ENCODE data around the gene SDE2.

Gene SDE2

GRCh38 chr1:225944951-225945350 is 54.2 kb downstream of the SDE2 start:
- TF ChIP-seq GATA2 (IDR thresholded peaks at IDR 0.05; ENCODE audit: low read depth, low read length), result no peak
- TF ChIP-seq GATA3 (IDR thresholded peaks at IDR 0.05; ENCODE audit: low read depth, low read length), result no peak

GRCh38 chr1:225944387-225944786 is 54.8 kb downstream of the SDE2 start:
- no peak for TF ChIP-seq GATA3 (IDR thresholded peaks at IDR 0.05; ENCODE audit: low read depth, low read length)
- TF ChIP-seq GATA2 (IDR thresholded peaks at IDR 0.05; ENCODE audit: low read depth, low read length), result no peak

- TF ChIP-seq GATA3 (IDR thresholded peaks at IDR 0.05; ENCODE audit: low read depth, low read length) (no peak), GATA2 (IDR thresholded peaks at IDR 0.05; ENCODE audit: low read depth, low read length) (no peak)
These were observed 55.6 kb downstream of the SDE2 start for GRCh38 chr1:225943582-225943981.

GRCh38 chr1:225942574-225942973 is 56.6 kb downstream of the SDE2 start:
- TF ChIP-seq GATA2 (IDR thresholded peaks at IDR 0.05; ENCODE audit: low read depth, low read length), result no peak
- TF ChIP-seq GATA3 (IDR thresholded peaks at IDR 0.05; ENCODE audit: low read depth, low read length), result no peak

- no peak for TF ChIP-seq GATA3 (IDR thresholded peaks at IDR 0.05; ENCODE audit: low read depth, low read length)
- TF ChIP-seq GATA2 (IDR thresholded peaks at IDR 0.05; ENCODE audit: low read depth, low read length), result no peak
These were observed 57.3 kb downstream of the SDE2 start for GRCh38 chr1:225941942-225942222.

- no peak for TF ChIP-seq GATA3 (IDR thresholded peaks at IDR 0.05; ENCODE audit: low read depth, low read length)
- TF ChIP-seq GATA2 (IDR thresholded peaks at IDR 0.05; ENCODE audit: low read depth, low read length), result no peak
These were observed 57.8 kb downstream of the SDE2 start, which contains the start of gene LEFTY2 for GRCh38 chr1:225941187-225941941. TSS of gene LEFTY2 (minus strand) at chr1:225941220. CDS start at chr1:225941140, 80 bp downstream.

GRCh38 chr1:225940385-225941151 is 58.6 kb downstream of the SDE2 start:
- TF ChIP-seq GATA3 (IDR thresholded peaks at IDR 0.05; ENCODE audit: low read depth, low read length), result no peak
- no peak for TF ChIP-seq GATA2 (IDR thresholded peaks at IDR 0.05; ENCODE audit: low read depth, low read length)

GRCh38 chr1:225937048-225937968 is 61.8 kb downstream of the SDE2 start:
- TF ChIP-seq GATA3 (IDR thresholded peaks at IDR 0.05; ENCODE audit: low read depth, low read length) (no peak), GATA2 (IDR thresholded peaks at IDR 0.05; ENCODE audit: low read depth, low read length) (no peak)

- TF ChIP-seq GATA2 (IDR thresholded peaks at IDR 0.05; ENCODE audit: low read depth, low read length) (no peak), GATA3 (IDR thresholded peaks at IDR 0.05; ENCODE audit: low read depth, low read length) (no peak)
These were observed 62.6 kb downstream of the SDE2 start for GRCh38 chr1:225936523-225936922.

- no peak for TF ChIP-seq GATA3 (IDR thresholded peaks at IDR 0.05; ENCODE audit: low read depth, low read length)
These were observed 64.4 kb downstream of the SDE2 start for GRCh38 chr1:225934711-225935110.

- TF ChIP-seq GATA3 (IDR thresholded peaks at IDR 0.05; ENCODE audit: low read depth, low read length), result no peak
- no peak for TF ChIP-seq GATA2 (IDR thresholded peaks at IDR 0.05; ENCODE audit: low read depth, low read length)
These were observed 66.1 kb downstream of the SDE2 start for GRCh38 chr1:225933072-225933471.

Measured in SH-SY5Y (cell line).